Vagina (tissue), 2 donors: ENCODE results near the gene ELFN2.

Source experiments
- POLR2A ChIP-seq, 2 donors: fragments of 450-650 bp; IDR thresholded peaks; one replicate each; pipeline ENCODE4 v1.6.1; 2017; ENCODE audit warnings: antibody characterized with exemption in 2 of 2, mild to moderate bottlenecking in 2 of 2, moderate library complexity in 2 of 2
- POLR2AphosphoS5 ChIP-seq, 2 donors: sonication (generic); formaldehyde crosslinking; IDR thresholded peaks; one replicate each; pipeline ENCODE4 v1.9.0; 2017; ENCODE audit warnings: antibody characterized with exemption in 2 of 2, mild to moderate bottlenecking in 2 of 2, low read depth in 1 of 2; ENCODE audit not compliant: insufficient read depth in 1 of 2
- TF ChIP-seq, protein P1 (sequence below), 3 experiments: fragments of 450-650 bp in 2 of 3; fragments of 200-600 bp in 1 of 3; sonication (generic) in 1 of 3; IDR thresholded peaks; one replicate each; pipeline ENCODE4 v1.5.1; 2017 to 2019; ENCODE audit warnings: antibody characterized with exemption in 3 of 3, mild to moderate bottlenecking in 2 of 3, moderate library complexity in 2 of 3

DNA sequence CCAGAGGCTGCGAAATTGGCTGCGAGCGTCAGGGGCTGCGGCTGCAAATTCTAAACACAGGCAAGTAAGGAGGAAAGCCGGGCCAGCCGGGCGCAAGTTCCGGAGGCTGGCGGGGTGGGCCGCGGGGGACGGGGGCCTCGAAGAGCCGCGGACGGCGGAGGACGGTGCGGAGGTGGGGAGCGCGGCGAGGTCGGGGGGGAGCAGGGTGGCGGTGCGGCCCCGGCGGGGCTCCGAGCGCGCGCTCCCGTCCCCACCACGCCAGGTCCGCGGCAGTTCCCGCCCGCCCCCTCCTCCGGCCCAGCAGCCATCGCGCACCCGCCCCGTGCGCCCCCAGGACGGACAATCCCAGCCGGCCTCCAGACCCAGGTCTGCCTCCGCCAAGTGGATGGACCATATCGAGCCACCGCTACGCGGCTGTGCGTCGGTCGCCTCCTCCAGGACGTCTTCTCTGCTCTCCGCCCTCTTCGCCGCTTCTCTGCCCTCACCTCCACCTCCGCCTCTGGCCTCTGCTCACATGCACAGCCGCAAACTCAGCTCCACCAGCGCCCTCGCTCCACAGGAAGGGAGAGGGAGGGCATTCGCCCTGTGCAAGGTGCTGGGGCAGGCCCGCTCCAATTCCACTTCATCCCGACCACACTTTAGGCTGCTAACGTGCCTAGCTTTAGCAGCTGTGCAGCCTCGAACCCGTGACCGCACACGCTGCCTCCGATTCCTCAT lies 7.2 kb downstream of the ELFN2 start:
- TF ChIP-seq POLR2A (IDR thresholded peaks at IDR 0.05) = no peak
- TF ChIP-seq, protein P1, sequence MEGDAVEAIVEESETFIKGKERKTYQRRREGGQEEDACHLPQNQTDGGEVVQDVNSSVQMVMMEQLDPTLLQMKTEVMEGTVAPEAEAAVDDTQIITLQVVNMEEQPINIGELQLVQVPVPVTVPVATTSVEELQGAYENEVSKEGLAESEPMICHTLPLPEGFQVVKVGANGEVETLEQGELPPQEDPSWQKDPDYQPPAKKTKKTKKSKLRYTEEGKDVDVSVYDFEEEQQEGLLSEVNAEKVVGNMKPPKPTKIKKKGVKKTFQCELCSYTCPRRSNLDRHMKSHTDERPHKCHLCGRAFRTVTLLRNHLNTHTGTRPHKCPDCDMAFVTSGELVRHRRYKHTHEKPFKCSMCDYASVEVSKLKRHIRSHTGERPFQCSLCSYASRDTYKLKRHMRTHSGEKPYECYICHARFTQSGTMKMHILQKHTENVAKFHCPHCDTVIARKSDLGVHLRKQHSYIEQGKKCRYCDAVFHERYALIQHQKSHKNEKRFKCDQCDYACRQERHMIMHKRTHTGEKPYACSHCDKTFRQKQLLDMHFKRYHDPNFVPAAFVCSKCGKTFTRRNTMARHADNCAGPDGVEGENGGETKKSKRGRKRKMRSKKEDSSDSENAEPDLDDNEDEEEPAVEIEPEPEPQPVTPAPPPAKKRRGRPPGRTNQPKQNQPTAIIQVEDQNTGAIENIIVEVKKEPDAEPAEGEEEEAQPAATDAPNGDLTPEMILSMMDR (IDR thresholded peaks at IDR 0.05) = no peak
- TF ChIP-seq POLR2AphosphoS5 (IDR thresholded peaks at IDR 0.05; ENCODE audit: insufficient read depth in 1 of 2, low read depth in 1 of 2) = no peak
